HepG2 (cell line): ENCODE measurements around the gene IL1RAP. TPM values are rescaled to one million over a fixed set of nuclear protein-coding genes. Genes with fewer than 3 reads are reported as not detected.
A peak's percentile ranks its signal among the peaks of the same experiment; 100 is the strongest.

Source experiments
- ATAC-seq: fragments of 200-7000 bp; cut with Tn5 transposase; 3 replicates; pipeline ENCODE4 v1.9.1; 2020; ENCODE audit warnings: mild to moderate bottlenecking, moderate library complexity
- BruUV-seq: library from RNA; stranded (reverse); fragments of 400-500 nt; replicated peaks from 2 replicates; lab custom pipeline; 2021; lab: Mats Ljungman, UMichigan
- CTCF ChIA-PET: fragments of 300-600 bp; formaldehyde crosslinking; extraction: SDS; loops from one replicate; lab custom pipeline; 2021; ENCODE audit warnings: low total read pairs, inconsistent platforms, low intra/inter-chr PET ratio; lab: Yijun Ruan, JAX
- POLR2A ChIA-PET: fragments of 350-600 bp; sonication (Branson Sonifier 250); formaldehyde crosslinking; loops from one replicate; lab custom pipeline; 2020; ENCODE audit warnings: antibody characterized with exemption, inconsistent platforms; lab: Yijun Ruan, JAX
- DNase-seq: peaks from one replicate; pipeline ENCODE4 v3.0.0-alpha.2; 2015; ENCODE audit warnings: low spot score
- FAIRE-seq: peaks from 3 replicates; lab custom pipeline; 2011; peaks lifted over from hg19 to GRCh38; lab: Jason Lieb, UNC
- H2AFZ ChIP-seq: one replicate; pipeline ENCODE4 v1.6.1; 2011; ENCODE audit warnings: low read length, inconsistent platforms
- H3K27ac ChIP-seq: fragments of 300-600 bp; 3 replicates; pipeline ENCODE4 v1.8.0; 2011; ENCODE audit warnings: mixed run types, mild to moderate bottlenecking, mixed read lengths, low read length, inconsistent platforms; ENCODE audit not compliant: insufficient read depth; ENCODE audit errors: extremely low read length
- H3K27me3 ChIP-seq, 2 experiments: fragments of 200-600 bp in 1 of 2; 2 replicates in 1 of 2; 3 replicates in 1 of 2; pipeline versions ENCODE4 v1.6.0 to v1.8.0; 2011; ENCODE audit warnings: low read length in 2 of 2, mild to moderate bottlenecking in 2 of 2, moderate library complexity in 2 of 2, inconsistent platforms in 1 of 2; ENCODE audit not compliant: insufficient read depth in 2 of 2, control insufficient read depth in 1 of 2
- H3K36me3 ChIP-seq, 2 experiments: fragments of 200-600 bp in 1 of 2; replicated peaks in 1 of 2; 2 replicates in 1 of 2; 3 replicates in 1 of 2; pipeline versions ENCODE4 v1.5.1 to v1.8.0; 2011; ENCODE audit warnings: low read length in 2 of 2, inconsistent platforms in 1 of 2; ENCODE audit not compliant: insufficient read depth in 2 of 2, control insufficient read depth in 1 of 2
- H3K4me1 ChIP-seq: 2 replicates; pipeline ENCODE4 v1.5.1; 2012; ENCODE audit warnings: low read length, inconsistent platforms; ENCODE audit not compliant: insufficient read depth
- H3K4me2 ChIP-seq: 2 replicates; pipeline ENCODE4 v1.6.0; 2011; ENCODE audit warnings: low read depth, low read length, inconsistent platforms
- H3K4me3 ChIP-seq, 3 experiments: fragments of 200-600 bp in 1 of 3; sonication (generic), shearing (Covaris generic) in 1 of 3; replicated peaks in 1 of 3; 2 replicates each; pipeline ENCODE4 v1.5.1; 2011 to 2016; ENCODE audit warnings: low read length in 3 of 3, inconsistent platforms in 2 of 3, low read depth in 2 of 3, mild to moderate bottlenecking in 2 of 3, control low read depth in 1 of 3, mixed read lengths in 1 of 3; ENCODE audit not compliant: insufficient read depth in 1 of 3
- H3K79me2 ChIP-seq: one replicate; pipeline ENCODE4 v1.6.1; 2011; ENCODE audit warnings: low read length, inconsistent platforms; ENCODE audit not compliant: insufficient read depth
- H3K9ac ChIP-seq: 2 replicates; pipeline ENCODE4 v1.6.0; 2011; ENCODE audit warnings: mild to moderate bottlenecking, low read depth, low read length, inconsistent platforms; ENCODE audit not compliant: insufficient read depth
- H3K9me3 ChIP-seq: 2 replicates; pipeline ENCODE4 v1.5.1; 2012; ENCODE audit warnings: mild to moderate bottlenecking, low read length
- H4K20me1 ChIP-seq: 2 replicates; pipeline ENCODE4 v1.6.0; 2011; ENCODE audit warnings: inconsistent platforms, mild to moderate bottlenecking, low read length, moderate library complexity; ENCODE audit not compliant: insufficient read depth
- ARID5B ChIP-seq: IDR thresholded peaks from 2 replicates; pipeline ENCODE4 v1.4.0; 2020; ENCODE audit warnings: mild to moderate bottlenecking, missing genetic modification reagents
- CC2D1A ChIP-seq: sonication (generic); formaldehyde crosslinking; IDR thresholded peaks from 2 replicates; pipeline ENCODE4 v1.8.1; 2023; ENCODE audit warnings: mild to moderate bottlenecking, missing genetic modification reagents
- GATAD2A ChIP-seq: IDR thresholded peaks from 2 replicates; pipeline ENCODE4 v1.6.1; 2016
- NFE2 ChIP-seq: sonication (generic); formaldehyde crosslinking; IDR thresholded peaks from 2 replicates; pipeline ENCODE4 v1.4.0; 2020; ENCODE audit warnings: missing genetic modification reagents
- NR2F6 ChIP-seq, 2 experiments: IDR thresholded peaks; 2 replicates each; pipeline ENCODE4 v1.6.1; 2016; ENCODE audit warnings: antibody characterized with exemption in 1 of 2, mild to moderate bottlenecking in 1 of 2
- PHF8 ChIP-seq: sonication (generic); formaldehyde crosslinking; IDR thresholded peaks from 2 replicates; pipeline ENCODE4 v1.5.0; 2020; ENCODE audit warnings: missing genetic modification reagents
- SETDB1 ChIP-seq: sonication (generic); formaldehyde crosslinking; IDR thresholded peaks from 2 replicates; pipeline ENCODE4 v1.5.1; 2020; ENCODE audit warnings: missing genetic modification reagents, mild to moderate bottlenecking, borderline replicate concordance
- TBL1XR1 ChIP-seq: fragments of 150-350 bp; IDR thresholded peaks from 2 replicates; pipeline ENCODE4 v1.6.1; 2014; ENCODE audit warnings: borderline replicate concordance, low read length; ENCODE audit not compliant: partially characterized antibody
- TEAD2 ChIP-seq: sonication (generic); formaldehyde crosslinking; IDR thresholded peaks from 2 replicates; pipeline ENCODE4 v1.9.0; 2021; ENCODE audit warnings: missing genetic modification reagents
- TEAD3 ChIP-seq: optimal IDR thresholded peaks from 2 replicates; pipeline ENCODE3; 2016; ENCODE audit warnings: borderline replicate concordance
- TOE1 ChIP-seq: sonication (generic); formaldehyde crosslinking; IDR thresholded peaks from 2 replicates; pipeline ENCODE4 v1.4.0; 2020; ENCODE audit warnings: mild to moderate bottlenecking, missing genetic modification reagents
- ZFP62 ChIP-seq: sonication (generic); formaldehyde crosslinking; IDR thresholded peaks from 2 replicates; pipeline ENCODE4 v1.4.0; 2020; ENCODE audit warnings: missing genetic modification reagents
- ZFX ChIP-seq: sonication (generic); formaldehyde crosslinking; IDR thresholded peaks from 2 replicates; pipeline ENCODE4 v1.4.0; 2020; ENCODE audit warnings: mild to moderate bottlenecking, low read depth, missing genetic modification reagents, moderate library complexity
- ZGPAT ChIP-seq: IDR thresholded peaks from 2 replicates; pipeline ENCODE4 v1.6.1; 2016; ENCODE audit warnings: mild to moderate bottlenecking
- ZKSCAN1 ChIP-seq: fragments of 150-350 bp; IDR thresholded peaks from 2 replicates; pipeline ENCODE4 v1.6.1; 2014; ENCODE audit warnings: low read length
- ZMYM4 ChIP-seq: sonication (generic); formaldehyde crosslinking; IDR thresholded peaks from 2 replicates; pipeline ENCODE4 v1.8.1; 2023; ENCODE audit warnings: mild to moderate bottlenecking, missing genetic modification reagents
- ZNF775 ChIP-seq: sonication (generic); formaldehyde crosslinking; IDR thresholded peaks from 2 replicates; pipeline ENCODE4 v1.4.0; 2020; ENCODE audit warnings: missing genetic modification reagents, mild to moderate bottlenecking, moderate library complexity, borderline replicate concordance
- ZNF816 ChIP-seq: sonication (generic); formaldehyde crosslinking; IDR thresholded peaks from 2 replicates; pipeline ENCODE4 v1.8.0; 2022; ENCODE audit warnings: missing genetic modification reagents, mild to moderate bottlenecking, borderline replicate concordance
- WGBS: methylation state at CpG from one replicate; pipeline ENCODE4 v1.1.6; 2017; ENCODE audit warnings: low lambda C conversion rate; 5-methylcytosine and 5-hydroxymethylcytosine counted together
- in situ Hi-C: cut with HindIII; loops from 2 replicates; pipeline ENCODE4 v1.10.0; 2017; ENCODE audit warnings: low pct_unique_long_range_greater_than_20kb; ENCODE audit not compliant: extremely low pct_ligation_motif_present
- intact Hi-C: fragments of 100-400 bp; cut with micrococcal nuclease; formaldehyde crosslinking; loops from one replicate; pipeline ENCODE4 v1.10.0; 2022; ENCODE audit not compliant: unreplicated experiment
- polyA plus RNA-seq, 8 experiments: library from polyadenylated mRNA; depleted of rRNA in 3 of 8; stranded (reverse) in 7 of 8; unstranded in 1 of 8; fragments of >200 nt; fragmentation: Illumina TruSeq in 4 of 8; extraction: Trizol in 4 of 8; gene quantifications; 2 replicates each; pipeline versions ENCODE4 v1.2.1 to v1.2.3, GENCODE V29; 2011 to 2016; ENCODE audit warnings: low read depth in 4 of 8, missing spikeins in 1 of 8, mixed read lengths in 1 of 8; ENCODE audit not compliant: insufficient read depth in 1 of 8
- total RNA-seq, 5 experiments: library from RNA; depleted of rRNA; stranded (reverse); fragments of >200 nt; fragmentation: Illumina TruSeq; extraction: Trizol; gene quantifications; 2 replicates each; pipeline ENCODE4 v1.2.3, GENCODE V29; 2016; ENCODE audit warnings: low read depth in 1 of 5

IL1RAP gene
- total and polyA plus RNA-seq, 2 of the 13 experiments (the other 11 are each of a cell fraction or from before 2014, with no cell fraction given), result 18.3 to 54.9 TPM

GRCh38 chr3:190614226-190615059 lies 100.6 kb downstream of the IL1RAP start:
- intact Hi-C loops (loop anchor here (5.0 kb wide), 1 partner anchor 47 kb away; no protein-coding TSS in a partner anchor), in situ Hi-C loops (no loop called here)
- BruUV-seq, result no TSS peak
- FAIRE-seq (peak; percentile 40), ATAC-seq (peak; percentile 64), DNase-seq (peak; percentile 53)
- 32% methylated on average over 11 of the region's 11 CpGs for WGBS
- H3K27ac ChIP-seq, result peak overlapping the region; percentile 75
- H4K20me1 ChIP-seq, result no peaks in the 10 kb centered on the region
- ChIA-PET CTCF (no interaction called here), POLR2A (interaction anchor here (1.2 to 1.8 kb wide), 2 partner anchors 65 to 101 kb away, joined by 3 to 6 read pairs; partner anchors contain the start of gene IL1RAP)
- no peaks in the 10 kb centered on the region for H3K27me3 ChIP-seq
- H3K4me1 ChIP-seq, result peaks cover 66% of the 10 kb centered on the region
- peaks cover 3 to 5% of the 10 kb centered on the region in 2 experiments; a peak in 2 of 5 replicates for H3K36me3 ChIP-seq
- H3K9ac ChIP-seq, result no peak overlapping the region
- H3K79me2 ChIP-seq, result no peaks in the 10 kb centered on the region
- H3K4me3 ChIP-seq, result no peak overlapping the region; a peak in 1 of 6 replicates
- peak overlapping the region; percentile 55 for H3K4me2 ChIP-seq
- H3K9me3 ChIP-seq, result no peaks in the 10 kb centered on the region
- no peak overlapping the region for H2AFZ ChIP-seq
- peak; percentile 57; the same call in 1 of the 2 replicates for TF ChIP-seq GATAD2A (CRISPR knock-in tag)
- TF ChIP-seq NR2F6 (IDR thresholded peaks at IDR 0.05), result no peak
- TF ChIP-seq NR2F6 (CRISPR knock-in tag; IDR thresholded peaks at IDR 0.05), result no peak
- TF ChIP-seq PHF8 (CRISPR knock-in tag), result no peak
- TF ChIP-seq ZMYM4 (CRISPR knock-in tag), result peak; percentile 44; the same call in 1 of the 2 replicates
- no peak for TF ChIP-seq ZFP62 (CRISPR knock-in tag)
- TF ChIP-seq CC2D1A (CRISPR knock-in tag), result no peak
- no peak for TF ChIP-seq NFE2 (CRISPR knock-in tag)
- TF ChIP-seq ZFX, result no peak
- TF ChIP-seq ARID5B, result peak; percentile 59; the same call in 1 of the 2 replicates
- TF ChIP-seq TBL1XR1, result no peak
- TF ChIP-seq ZNF775 (CRISPR knock-in tag), result no peak
- peak; percentile 12 for TF ChIP-seq TEAD3 (CRISPR knock-in tag)
- TF ChIP-seq ZKSCAN1, result no peak
- TF ChIP-seq ZGPAT (CRISPR knock-in tag), result no peak
- TF ChIP-seq ZNF816 (CRISPR knock-in tag), result no peak
- TF ChIP-seq TEAD2 (CRISPR knock-in tag), result no peak
- TF ChIP-seq TOE1 (CRISPR knock-in tag), result no peak
- no peak for TF ChIP-seq SETDB1
